HG02885 (cell line): ENCODE results near the gene SGMS1.

Experiments
- ATAC-seq: cut with Tn5 transposase; IDR thresholded peaks from one replicate; pipeline ENCODE4 v1.9.1; 2021; ENCODE audit warnings: mild to moderate bottlenecking; ENCODE audit not compliant: unreplicated experiment, poor library complexity

Gene SGMS1

GRCh38 chr10:50636618-50637579, 13.1 kb upstream of the SGMS1 start:
- ATAC-seq, result peak; percentile 98

DNA sequence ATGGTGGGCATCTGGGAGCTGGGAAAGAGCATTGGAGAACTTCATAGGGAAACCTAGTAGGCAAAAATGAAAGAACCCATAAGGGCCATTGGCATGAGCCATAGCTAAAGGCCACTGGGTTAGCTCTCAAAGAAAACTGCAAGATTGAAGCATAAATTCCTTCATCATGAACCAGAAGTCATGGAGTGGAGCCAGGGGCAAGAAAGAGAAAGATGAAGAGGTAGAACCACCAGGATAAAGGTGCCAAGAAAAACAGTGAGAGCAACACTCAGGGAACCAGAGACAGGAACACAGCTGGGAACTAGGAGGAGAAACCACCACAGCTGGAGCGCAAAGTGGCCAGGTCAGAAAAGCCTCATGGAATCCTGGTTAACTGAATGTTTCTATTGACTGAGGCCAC, 11.5 kb upstream of the SGMS1 start:
- no peak for ATAC-seq

GRCh38 chr10:50634479-50634878, 10.7 kb upstream of the SGMS1 start:
- ATAC-seq, result no peak

GRCh38 chr10:50631052-50631451, 7.3 kb upstream of the SGMS1 start:
- no peak for ATAC-seq

GRCh38 chr10:50629495-50630122, 5.9 kb upstream of the SGMS1 start:
- no peak for ATAC-seq

GRCh38 chr10:50627896-50628295, 4.1 kb upstream of the SGMS1 start:
- no peak for ATAC-seq

DNA sequence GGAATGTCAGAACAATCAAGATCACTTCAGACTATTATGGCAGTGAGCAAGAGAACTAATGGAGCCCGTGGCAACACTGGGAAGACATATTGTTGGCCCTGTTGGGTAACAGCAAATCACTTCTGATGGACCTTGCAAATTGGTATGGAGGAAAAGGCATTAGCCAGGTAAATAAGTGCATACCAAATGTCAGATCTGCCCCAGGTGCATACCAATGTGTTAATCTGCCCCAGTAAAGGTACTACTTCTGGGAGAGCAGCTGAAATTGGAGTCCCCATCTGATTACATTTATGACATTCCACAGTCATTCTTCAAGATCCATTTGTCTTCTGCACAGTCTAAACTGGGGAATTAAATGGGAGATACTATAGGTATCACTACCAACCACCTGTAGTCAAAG, 3.7 kb upstream of the SGMS1 start:
- ATAC-seq, result no peak

GRCh38 chr10:50625649-50626132, 1.9 kb upstream of the SGMS1 start:
- no peak for ATAC-seq

DNA sequence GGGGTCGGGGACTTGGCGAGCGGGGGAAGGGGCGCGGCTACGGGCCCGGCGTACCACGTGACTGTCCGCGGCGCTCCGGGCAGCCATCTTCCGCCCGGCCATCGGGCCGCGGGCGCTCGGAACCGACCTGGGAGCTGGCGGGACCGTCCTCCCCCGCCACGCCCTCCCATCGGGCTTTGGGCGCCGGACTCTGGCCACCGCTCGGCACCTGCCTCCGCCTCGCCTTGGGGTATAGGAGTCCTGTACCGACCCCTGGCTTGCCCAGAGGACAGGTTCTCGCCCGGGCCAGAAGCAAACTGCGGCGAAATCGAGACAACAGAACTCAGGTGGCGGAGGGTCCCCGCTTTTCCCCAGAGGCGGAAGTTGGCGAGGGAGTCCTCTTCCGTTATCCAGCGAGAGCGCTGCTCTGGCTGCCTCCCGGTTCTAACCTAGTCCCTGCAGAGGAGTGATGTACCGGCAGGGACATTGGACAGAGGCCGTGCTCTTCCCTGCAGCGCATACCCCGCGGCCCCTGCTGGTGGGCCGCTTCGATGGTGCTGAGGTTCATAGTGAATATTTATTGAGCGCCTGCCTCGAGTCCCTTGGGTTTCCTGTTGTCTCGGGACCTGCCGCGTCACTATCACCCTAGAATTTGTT, 1.2 kb upstream of the SGMS1 start:
- ATAC-seq, result peak; percentile 50

- peak; percentile 60 for ATAC-seq
These were observed 683 bp upstream of the SGMS1 start for GRCh38 chr10:50624413-50624865.

DNA sequence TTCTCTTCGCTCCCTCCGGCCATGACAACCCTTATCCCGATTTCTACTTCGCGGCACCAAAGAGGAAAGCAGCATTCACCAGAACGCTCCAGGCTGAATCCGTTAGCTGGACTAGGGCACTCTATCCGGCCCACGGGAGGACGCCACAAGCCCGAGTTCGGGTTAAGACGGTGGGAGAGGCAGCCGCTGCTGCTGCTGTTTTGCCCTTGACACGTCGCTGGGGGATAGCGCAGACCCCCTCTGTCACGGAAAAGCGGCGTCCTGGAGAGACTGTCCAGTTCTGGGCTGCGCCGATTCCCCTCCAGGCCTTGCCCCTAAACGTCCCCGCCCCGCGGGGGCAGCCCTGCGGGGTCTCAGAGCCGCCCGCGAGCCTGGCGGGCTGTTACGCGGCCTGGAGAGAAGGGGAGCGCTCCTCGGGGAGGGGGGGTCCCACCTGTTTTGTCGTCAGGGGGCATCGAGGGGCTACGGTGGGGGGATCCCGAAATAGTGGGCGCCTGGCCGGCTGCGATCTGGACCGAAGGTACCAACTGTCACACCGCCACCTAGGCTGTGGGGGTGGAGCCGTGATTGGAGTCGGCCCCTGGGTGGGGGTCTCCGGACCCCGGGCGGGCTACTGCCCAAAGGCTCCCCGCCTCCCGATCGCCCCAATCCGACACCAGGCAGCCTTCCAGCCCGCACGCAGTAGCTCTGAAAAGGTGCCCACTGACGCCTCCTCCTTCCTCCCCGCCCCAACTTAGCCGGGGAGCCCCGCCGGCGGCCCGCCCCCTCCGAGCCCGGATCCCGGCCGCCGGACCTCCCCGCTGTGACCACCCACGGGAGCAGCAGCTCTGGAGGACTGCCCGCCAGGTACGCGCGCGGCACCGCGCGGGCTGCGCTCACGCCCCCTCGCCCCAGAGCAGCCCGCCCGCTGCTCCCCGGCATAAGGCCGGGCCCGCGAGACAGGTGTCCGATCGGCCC, 772 bp downstream of the SGMS1 start:
- peak; percentile 16 for ATAC-seq

GRCh38 chr10:50621968-50622705, 1.6 kb downstream of the SGMS1 start:
- ATAC-seq, result peak; percentile 24

- no peak for ATAC-seq
These were observed 2.9 kb downstream of the SGMS1 start for GRCh38 chr10:50620899-50621298.

- ATAC-seq, result no peak
These were observed 3.9 kb downstream of the SGMS1 start for GRCh38 chr10:50619882-50620281.

DNA sequence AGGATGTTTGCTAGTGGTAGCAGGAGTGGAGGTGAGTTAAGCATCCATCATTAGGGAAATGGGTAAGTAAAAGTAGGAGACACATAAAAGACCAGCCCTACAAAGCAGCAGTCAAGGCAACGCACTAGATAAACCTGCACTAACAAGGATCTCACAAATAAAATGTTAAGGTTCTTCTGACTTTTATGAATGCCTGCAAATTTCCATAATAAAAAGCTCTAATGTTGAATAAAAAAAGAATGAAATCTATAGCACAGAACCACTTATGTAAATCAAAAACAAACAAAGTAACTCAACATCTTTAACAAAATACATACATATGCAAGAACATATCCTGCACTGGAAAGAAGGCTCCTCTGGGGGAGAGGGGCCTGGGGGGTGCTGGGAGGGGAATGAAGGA, 4.6 kb downstream of the SGMS1 start:
- ATAC-seq, result no peak

DNA sequence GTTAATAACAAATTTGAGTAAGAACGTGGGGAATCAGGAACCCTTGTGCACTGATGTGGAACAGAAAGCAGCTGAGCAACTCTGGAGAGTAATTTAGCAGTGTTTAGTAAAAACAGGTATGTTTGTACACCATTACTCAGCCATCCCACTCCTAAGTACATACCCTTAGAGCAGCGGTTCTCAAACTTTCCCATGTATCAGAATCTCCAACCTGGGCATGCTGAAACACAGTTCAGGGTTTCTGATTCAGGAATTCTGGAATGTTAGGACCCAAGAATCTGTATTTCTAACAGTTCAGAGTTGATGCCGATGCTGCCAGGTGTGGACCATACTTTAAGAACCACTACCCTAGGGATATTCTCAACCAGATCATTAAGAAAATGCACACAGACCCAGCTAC, 5.1 kb downstream of the SGMS1 start:
- ATAC-seq, result no peak

- no peak for ATAC-seq
These were observed 8.1 kb downstream of the SGMS1 start for GRCh38 chr10:50615658-50616057.

DNA sequence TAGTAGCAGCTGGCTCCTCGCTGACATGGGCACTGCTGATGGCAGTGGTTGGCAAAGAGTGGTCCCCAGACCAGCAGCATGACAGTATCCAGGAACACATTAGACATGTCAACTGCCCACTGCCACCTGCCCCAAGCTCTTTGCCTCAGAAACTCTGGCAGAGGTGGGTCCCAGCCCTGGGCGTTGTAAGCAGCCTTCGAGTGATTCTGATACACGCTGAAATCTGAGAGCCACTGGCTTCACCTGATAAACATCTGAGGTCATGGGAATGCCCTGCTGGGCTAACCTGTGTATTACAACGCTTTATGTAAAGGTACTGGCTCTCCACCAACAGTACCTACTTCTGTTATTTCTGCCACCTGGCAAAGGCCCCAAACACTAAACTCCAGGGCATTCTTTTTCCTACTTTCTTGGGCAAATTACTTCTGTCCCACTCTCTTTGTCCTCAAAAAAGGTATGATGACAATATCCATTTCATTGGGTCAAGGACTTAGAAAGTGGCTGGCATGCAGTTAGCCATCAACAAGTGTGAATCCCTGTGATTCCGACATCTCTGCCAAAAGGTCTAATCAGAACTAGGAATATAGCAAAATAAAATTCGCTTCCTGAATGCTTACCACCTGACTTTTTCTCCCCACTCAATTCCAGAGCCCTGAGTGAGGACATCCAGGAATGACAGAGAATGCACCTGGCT, 9.2 kb downstream of the SGMS1 start:
- peak; percentile 42 for ATAC-seq
